ENCODE data around the gene OR52N4.

DNA sequence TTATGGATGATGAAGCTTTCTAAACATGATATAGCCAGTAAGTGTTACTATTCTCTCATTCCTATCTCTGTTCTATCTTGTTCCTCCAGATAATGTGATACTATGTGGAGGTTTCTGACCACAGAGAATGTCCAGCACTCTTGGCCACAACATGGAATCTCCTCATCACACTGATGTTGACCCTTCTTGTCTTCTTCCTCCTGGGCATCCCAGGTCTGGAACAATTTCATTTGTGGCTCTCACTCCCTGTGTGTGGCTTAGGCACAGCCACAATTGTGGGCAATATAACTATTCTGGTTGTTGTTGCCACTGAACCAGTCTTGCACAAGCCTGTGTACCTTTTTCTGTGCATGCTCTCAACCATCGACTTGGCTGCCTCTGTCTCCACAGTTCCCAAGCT, 27.7 kb upstream of the OR52N4 start:
- TF ChIP-seq USF2 (IDR thresholded peaks at IDR 0.05; ENCODE audit: borderline replicate concordance, low read depth, low read length) = no peak
- TF ChIP-seq EZH2phosphoT487 (IDR thresholded peaks at IDR 0.05; ENCODE audit: borderline replicate concordance, low read depth) = no peak
- TF ChIP-seq MEF2A (IDR thresholded peaks at IDR 0.05; ENCODE audit: borderline replicate concordance, low read depth) = no peak
- no peak for TF ChIP-seq POLR2AphosphoS5 (IDR thresholded peaks at IDR 0.05; ENCODE audit: low read depth, low read length)
- no peak for TF ChIP-seq RXRA (IDR thresholded peaks at IDR 0.05; ENCODE audit: borderline replicate concordance, low read depth)
